ENCODE data around the gene DGCR6L.
"Not testable (repeated sequence)": the region's sequence is repeated elsewhere in the genome, so short reads cannot be mapped to it uniquely, and the experiment has no call there.

The DGCR6L gene

DNA sequence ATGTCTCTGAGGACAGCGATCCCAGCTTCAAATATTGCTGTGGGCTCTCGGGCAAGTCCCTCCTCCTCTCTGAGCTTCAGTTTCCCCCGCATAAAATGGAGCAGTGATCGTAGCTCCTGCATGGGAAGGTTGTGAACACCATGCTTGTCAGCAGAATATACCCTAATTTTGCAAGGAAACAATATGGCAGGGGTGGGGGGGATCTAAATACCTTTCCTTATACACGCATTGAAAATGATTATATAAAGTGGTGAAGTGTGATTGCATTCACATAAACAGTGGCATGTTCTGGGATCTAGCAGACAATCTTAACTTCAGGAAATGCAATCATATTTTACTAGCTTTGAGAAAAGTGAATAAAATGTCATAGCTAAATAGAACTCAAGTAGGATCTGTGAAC is 27.8 kb downstream of the DGCR6L start:
- DNase-seq (ENCODE audit: insufficient read length, low spot score): no peak
- FAIRE-seq: no peak
- no peak for TF ChIP-seq POLR2A (IDR thresholded peaks at IDR 0.05; ENCODE audit: low read depth, low read length)

DNA sequence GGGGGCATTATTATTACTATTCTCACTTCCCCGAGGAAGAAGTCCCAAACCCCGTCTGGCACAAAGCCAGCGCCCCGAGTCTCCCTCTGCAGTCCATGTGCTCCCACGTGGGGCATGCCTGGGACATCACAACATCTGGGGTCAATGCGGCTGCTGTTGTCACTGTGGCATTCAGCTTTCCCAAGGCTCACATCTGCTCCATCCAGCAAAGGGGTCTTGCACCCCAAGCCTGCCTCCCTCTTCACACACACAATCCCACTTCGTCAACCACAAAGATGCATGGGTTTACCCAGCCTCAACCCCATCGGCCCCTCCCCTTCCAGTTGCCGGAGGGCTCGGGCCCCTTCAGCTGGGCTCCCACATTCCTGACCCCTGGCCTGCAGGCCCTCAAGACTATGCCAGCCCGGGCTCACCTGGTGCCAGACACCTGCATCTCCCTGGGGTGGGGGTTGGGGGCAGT is 28.2 kb downstream of the DGCR6L start:
- FAIRE-seq (no peak), DNase-seq (ENCODE audit: insufficient read length, low spot score) (no peak)
- no peak for TF ChIP-seq POLR2A (IDR thresholded peaks at IDR 0.05; ENCODE audit: low read depth, low read length)

DNA sequence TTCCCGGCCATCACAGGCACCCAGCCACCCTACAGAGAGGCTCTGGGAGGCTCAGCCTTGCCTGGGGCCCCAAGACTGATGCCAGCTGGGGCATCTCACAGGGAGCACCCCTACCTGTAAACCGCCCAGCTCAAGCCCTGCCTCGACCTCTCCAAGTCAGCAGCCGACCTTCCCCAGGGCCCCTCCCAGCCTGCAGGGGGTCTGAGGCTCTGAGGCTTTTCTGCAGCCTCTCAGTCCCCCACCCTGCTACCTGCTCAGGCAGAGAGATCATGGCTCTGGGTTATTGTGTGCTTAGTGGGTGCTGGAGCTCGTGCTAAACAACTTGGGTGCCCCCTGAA is 28.6 kb downstream of the DGCR6L start:
- TF ChIP-seq POLR2A (IDR thresholded peaks at IDR 0.05; ENCODE audit: low read depth, low read length): no peak
- FAIRE-seq (no peak), DNase-seq (ENCODE audit: insufficient read length, low spot score) (no peak)

DNA sequence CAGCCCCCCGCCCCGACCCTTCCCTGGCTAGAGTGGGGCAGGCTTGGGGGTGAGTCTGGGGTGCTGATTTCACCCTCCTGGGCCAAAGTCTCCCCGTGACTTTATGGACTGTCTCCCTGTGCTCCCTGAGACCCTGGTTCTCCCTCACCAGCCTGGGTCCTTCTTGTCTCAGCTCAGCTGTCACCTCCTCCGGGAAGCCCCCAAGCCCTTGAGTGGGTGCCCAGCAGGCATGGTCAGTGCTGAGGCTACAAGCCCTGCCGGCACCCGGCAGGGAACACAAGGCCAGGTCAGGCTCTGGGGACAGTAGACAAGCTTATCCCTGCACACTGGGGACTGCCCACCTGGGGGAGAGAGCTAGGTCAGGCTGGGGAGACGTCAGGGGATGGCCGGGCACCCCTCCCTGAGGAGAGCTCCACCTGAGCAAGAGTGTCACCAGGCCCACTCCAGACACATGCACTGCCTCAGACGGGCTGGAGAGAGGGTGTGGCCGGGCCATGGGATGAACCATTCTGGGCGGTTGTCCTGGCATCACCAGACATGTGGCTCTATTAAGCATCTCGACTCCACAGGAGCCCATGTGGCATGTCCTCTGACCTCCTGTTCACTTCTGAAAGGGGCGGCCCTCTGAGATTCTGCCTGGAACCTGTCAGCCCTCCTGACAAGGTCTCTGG is 29.1 kb downstream of the DGCR6L start:
- DNase-seq (ENCODE audit: insufficient read length, low spot score) (no peak), FAIRE-seq (no peak)
- TF ChIP-seq POLR2A (IDR thresholded peaks at IDR 0.05; ENCODE audit: low read depth, low read length): no peak

DNA sequence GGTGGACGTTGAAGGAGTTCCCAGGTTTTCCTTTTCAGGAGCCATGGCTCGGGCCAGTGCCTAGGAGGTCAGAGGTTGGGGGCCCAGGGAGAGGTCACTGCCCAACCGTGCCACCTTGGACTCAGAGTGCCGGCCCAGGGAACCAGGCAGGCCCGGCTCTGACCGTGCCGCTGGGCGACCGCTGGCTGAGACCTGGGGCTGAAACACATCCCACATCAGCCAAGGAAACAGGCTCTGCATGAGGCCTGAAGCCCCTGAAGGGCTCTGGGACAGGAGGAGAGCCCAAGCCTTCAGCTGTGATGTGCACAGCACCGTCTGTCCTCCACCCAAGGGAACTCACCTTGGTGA is 29.8 kb downstream of the DGCR6L start:
- FAIRE-seq (no peak), DNase-seq (ENCODE audit: insufficient read length, low spot score) (no peak)
- TF ChIP-seq POLR2A (IDR thresholded peaks at IDR 0.05; ENCODE audit: low read depth, low read length): no peak

DNA sequence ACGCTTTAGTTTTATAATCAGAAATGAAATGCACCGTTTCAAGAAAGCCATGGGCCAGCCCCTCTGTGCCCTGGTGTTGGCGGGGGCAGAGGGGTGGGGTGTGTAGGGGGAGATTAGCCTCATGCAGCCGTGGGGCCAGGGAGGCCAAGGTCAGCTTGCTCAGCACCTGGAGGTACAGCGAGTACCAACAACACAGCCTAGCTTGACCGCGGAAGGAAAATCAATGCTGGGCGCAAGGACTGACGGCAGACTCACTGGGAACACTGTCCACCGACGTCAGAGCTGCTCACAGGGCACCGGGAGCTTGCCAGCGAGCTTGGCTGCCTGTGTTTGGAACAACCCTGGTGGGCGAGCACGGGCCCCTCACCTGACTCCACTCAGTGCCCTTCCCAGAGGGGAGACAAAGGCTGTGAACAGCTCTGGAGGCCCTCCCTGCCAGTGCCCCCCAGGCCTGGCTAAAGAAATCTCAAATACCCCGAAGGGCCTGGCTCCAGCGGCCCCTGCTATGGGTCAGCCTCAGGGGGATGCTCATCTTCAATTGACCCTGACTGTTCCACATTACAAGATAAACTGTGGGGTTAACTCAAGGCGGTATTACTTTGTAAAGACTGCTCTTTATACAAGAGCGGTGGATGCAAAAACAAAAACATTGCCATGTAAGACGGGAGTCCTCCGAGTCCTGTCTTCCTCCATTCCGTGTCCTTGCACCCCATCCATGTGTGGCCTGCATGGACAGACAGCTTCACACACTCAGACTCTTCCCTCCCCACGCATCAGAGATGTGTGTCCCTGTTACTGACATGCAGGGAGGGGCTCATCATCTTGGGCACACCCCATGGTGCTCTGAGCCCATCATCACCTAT is 30.4 kb downstream of the DGCR6L start:
- not testable (repeated sequence) for DNase-seq (ENCODE audit: insufficient read length, low spot score); FAIRE-seq

DNA sequence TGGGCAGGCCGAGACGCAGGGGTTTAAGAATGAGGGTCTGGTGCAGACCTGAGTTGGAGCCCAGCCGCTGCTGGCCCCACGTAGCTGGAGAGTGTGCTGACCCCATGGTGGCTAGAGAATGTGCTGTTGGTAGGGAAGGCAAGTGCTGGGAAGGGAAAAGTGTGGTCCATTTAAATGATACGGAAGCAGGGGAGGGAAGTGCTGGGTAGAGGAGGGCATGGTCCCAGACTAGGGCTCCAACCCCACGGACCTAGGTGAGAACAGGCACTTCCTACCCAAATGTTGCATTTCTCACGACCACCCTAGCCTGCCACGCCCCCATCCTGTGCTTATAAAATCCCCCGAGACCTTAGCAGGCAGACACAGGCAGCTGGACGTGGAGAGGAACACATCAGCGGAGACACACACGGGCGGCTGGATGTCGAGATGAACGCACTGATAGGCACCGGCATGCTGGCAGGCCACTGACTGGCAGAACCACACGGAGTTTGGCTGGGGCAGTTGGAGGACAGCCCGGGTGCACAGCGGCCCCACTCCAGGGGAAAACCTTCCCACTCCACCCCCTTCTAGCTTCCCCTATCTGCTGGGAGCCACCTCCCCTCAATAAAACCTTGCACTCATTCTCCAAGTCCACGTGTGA is 33.0 kb downstream of the DGCR6L start:
- FAIRE-seq; DNase-seq (ENCODE audit: insufficient read length, low spot score): not testable (repeated sequence)

DNA sequence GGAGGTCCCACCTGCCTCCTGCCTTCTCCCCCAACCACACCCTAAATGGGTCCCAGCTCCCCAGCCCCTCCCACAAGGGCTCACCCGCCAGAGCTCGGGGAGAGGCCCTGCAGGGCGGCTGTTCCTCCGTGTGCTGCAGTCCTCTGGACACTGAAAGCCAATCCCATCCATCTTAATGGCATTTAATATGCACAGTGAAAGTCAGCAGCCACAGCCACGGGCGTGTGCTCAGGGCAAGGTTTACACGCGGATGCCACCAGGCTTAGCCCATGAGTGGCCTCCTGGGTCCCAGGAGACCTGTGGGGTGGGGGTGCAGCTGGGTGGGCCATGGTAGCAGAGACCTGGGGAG is 33.6 kb downstream of the DGCR6L start:
- FAIRE-seq; DNase-seq (ENCODE audit: insufficient read length, low spot score): not testable (repeated sequence)

DNA sequence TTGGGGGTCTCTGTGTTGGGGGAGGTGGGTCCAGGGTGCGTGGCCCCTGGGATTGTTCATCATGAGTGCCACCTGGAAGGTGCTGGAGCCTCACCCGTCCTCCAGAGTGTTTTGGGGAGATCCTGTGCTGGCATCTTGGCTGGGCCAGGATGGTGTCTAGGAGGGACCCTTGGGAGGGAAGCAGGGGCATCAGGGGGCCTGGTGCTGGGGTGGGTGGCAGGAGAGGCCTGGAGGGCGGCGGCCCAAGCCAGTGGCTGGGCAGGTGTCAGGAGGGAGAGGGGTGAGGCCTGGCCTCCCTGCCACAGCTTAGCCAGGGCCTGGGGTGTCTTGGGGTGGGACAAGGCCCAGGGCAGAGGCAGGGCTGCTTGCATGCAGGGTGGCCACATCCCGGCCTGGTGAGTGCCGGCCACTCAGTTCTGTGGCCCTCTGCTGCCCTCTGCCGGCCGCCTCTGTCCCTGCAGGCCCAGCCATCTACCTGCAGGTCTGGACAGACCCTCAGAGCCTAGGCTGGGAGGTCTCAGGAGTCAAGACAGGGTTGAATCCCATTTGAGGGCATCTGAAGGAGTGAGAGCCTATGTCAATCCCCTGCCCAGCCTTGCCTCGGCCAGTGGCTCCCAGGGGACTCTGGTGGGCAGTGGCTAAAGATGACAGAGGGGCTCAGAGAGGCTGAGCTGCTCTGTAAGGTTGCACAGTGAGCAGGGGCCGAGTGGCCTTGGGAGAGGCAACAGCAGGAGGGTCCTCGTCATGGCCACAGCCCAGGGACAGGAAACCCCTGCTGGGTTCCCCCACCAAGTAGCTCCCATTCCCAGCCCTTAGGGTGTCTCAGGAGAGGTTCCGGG is 34.2 kb downstream of the DGCR6L start:
- not testable (repeated sequence) for DNase-seq (ENCODE audit: insufficient read length, low spot score); FAIRE-seq

DNA sequence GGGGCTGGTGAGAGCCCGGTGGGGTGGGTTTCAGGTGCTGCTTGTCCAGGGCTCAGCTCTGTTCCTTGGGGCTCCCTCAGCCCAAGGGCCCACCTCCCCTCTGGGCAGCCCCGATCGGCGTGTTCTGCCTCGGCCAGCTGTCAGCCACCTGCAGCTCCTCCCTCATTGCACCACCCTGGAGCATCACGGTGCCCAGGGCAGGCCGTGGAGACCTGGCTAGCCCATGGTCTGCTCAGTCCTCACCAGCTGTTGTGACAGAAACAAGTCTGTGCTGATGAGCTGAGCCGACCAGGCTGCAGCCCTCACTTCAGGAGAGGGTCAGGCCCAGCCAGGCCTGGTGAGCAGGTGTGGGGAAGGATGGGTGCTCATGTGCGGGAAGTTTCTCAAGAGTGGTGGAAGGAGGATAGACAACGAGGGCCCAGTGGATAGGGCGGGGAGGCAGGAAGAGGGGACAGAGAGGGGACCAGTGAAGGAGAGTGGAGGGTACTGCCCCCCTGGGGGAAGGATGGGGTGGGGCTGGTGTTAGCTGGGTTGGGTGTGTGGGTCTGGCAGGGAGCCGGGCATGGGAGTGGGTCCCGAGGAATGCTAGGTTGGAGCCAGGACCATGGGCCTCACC is 35.3 kb downstream of the DGCR6L start:
- no peak for FAIRE-seq
- TF ChIP-seq POLR2A (IDR thresholded peaks at IDR 0.05; ENCODE audit: low read depth, low read length): no peak
- DNase-seq (ENCODE audit: insufficient read length, low spot score): no peak

DNA sequence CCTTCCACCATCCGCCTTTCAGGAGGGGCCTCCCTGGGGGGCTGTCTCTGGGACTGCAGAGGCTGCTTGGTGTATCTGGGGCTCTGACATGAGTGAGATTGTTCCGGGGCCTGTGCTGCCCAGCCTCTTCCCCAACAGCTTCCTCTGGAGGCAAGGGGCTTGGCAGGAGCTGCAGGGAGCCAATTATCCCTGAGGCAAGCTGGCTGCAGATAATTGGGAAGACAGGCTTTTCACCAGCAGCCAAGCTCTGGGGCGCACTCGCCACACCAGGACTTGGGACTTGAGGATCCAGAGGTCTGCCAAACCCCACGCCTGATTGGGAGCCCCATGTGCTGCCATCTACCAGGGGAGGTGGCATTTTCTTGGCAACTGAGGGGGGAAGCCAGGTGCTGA is 36.2 kb downstream of the DGCR6L start:
- FAIRE-seq (no peak), DNase-seq (ENCODE audit: insufficient read length, low spot score) (no peak)
- no peak for TF ChIP-seq POLR2A (IDR thresholded peaks at IDR 0.05; ENCODE audit: low read depth, low read length)

DNA sequence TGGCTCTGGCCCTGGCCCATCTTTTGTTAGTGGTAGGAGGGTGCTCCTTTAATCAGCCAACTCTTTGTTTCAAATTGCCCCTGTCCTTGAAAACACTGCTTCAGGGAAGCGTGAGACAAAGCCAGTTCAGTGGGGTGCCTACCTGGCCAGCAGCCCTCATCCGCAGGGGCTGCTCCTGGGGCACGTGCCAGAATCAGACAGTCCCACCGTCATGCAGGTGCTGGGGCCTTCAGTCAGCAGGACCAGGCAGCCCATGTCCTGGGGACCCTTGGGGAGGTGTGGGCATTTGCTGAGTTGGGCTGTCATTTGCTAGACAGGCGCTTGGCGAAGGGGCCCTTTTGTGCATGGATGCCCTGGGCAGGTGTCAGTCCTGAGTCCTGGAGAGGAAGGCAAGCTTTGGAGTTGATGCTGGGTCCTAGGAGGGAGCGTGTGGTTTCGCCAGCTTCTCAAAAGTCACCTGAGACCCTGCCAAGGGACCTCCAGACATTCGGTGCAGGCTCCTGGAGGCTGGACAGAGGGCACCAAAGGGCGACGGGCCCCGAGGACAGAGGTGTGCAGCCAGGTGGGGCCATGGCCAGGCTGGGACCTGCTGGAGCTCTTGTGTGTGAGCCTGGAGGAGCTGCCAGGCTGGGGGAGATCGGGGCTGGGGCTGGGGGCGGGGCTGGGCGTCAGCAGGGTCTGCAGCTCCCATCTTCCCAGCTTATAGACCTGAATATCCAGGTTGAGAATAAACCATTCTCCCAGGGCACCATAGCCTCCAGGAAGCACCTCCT is 36.8 kb downstream of the DGCR6L start:
- DNase-seq (ENCODE audit: insufficient read length, low spot score) (no peak), FAIRE-seq (no peak)
- TF ChIP-seq POLR2A (IDR thresholded peaks at IDR 0.05; ENCODE audit: low read depth, low read length): no peak

DNA sequence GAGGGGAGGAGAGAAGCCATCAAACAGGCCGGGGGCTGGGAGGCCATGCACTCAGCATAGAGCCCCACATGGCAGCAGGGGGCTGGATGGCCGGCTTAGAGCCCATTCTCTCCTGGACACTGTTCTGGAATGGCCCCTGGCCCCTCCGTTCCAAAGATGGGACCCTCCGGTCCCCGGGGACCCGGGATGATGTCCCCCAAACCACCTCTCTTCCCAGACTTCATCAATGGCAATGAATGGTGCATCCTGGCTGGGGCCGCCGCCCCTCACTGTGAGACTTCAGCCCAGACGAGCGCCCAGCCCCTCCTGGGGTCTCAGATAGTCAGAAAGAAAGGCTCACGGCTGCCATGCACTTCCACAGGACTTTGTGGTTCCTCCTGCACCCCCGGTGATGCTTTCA is 38.0 kb downstream of the DGCR6L start:
- no peak for FAIRE-seq
- DNase-seq (ENCODE audit: insufficient read length, low spot score): no peak
- no peak for TF ChIP-seq POLR2A (IDR thresholded peaks at IDR 0.05; ENCODE audit: low read depth, low read length)

DNA sequence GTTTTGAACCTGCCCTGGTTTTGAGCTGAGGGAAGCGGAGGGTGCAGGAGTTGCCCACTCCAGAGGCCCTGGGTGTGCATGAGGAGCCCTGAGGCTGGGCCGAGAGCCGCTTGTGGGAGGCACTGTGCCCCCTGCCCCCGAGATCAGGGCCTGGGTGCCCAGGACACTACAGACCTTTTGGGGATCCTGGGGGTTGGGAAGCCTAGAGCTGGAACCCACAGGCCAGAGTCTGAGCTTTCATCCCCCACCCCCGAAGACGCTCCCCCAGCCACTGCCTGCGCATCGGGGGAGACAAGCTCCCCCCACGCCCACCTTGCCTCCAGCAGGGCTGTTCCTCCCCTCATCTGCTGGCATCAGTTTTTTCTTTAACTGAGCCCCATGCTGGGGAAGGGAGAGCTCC is 38.4 kb downstream of the DGCR6L start:
- not testable (repeated sequence) for DNase-seq (ENCODE audit: insufficient read length, low spot score); FAIRE-seq
